ENCODE results near the gene GABRR3.
A peak's percentile ranks its signal among the peaks of the same experiment; 100 is the strongest.

GABRR3 gene

GRCh38 chr3:97981886-97982285, 53.2 kb downstream of the GABRR3 start:
- no peak for DNase-seq (ENCODE audit: insufficient read length)
- no peak for FAIRE-seq
- TF ChIP-seq POLR2A (IDR thresholded peaks at IDR 0.05; ENCODE audit: low read depth, low read length): no peak
- TF ChIP-seq POLR2AphosphoS5 (IDR thresholded peaks at IDR 0.05; ENCODE audit: low read depth, low read length): no peak
- no peak for TF ChIP-seq TAF1 (IDR thresholded peaks at IDR 0.05; ENCODE audit: borderline replicate concordance, low read depth, low read length)

- no peak for FAIRE-seq
- no peak for DNase-seq (ENCODE audit: insufficient read length)
- TF ChIP-seq POLR2AphosphoS5 (IDR thresholded peaks at IDR 0.05; ENCODE audit: low read depth, low read length) (no peak), POLR2A (IDR thresholded peaks at IDR 0.05; ENCODE audit: low read depth, low read length) (no peak), TAF1 (IDR thresholded peaks at IDR 0.05; ENCODE audit: borderline replicate concordance, low read depth, low read length) (no peak)
Observed at GRCh38 chr3:97979610-97980009, 55.5 kb downstream of the GABRR3 start.

GRCh38 chr3:97975466-97975865, 59.6 kb downstream of the GABRR3 start:
- TF ChIP-seq POLR2A (IDR thresholded peaks at IDR 0.05; ENCODE audit: low read depth, low read length): no peak
- no peak for TF ChIP-seq POLR2AphosphoS5 (IDR thresholded peaks at IDR 0.05; ENCODE audit: low read depth, low read length)
- no peak for TF ChIP-seq TAF1 (IDR thresholded peaks at IDR 0.05; ENCODE audit: borderline replicate concordance, low read depth, low read length)
- DNase-seq (ENCODE audit: insufficient read length) (no peak), FAIRE-seq (no peak)

- FAIRE-seq (no peak), DNase-seq (ENCODE audit: insufficient read length) (no peak)
- no peak for TF ChIP-seq POLR2A (IDR thresholded peaks at IDR 0.05; ENCODE audit: low read depth, low read length)
- no peak for TF ChIP-seq POLR2AphosphoS5 (IDR thresholded peaks at IDR 0.05; ENCODE audit: low read depth, low read length)
- TF ChIP-seq TAF1 (IDR thresholded peaks at IDR 0.05; ENCODE audit: borderline replicate concordance, low read depth, low read length): no peak
Observed at GRCh38 chr3:97974996-97975395, 60.1 kb downstream of the GABRR3 start.

- DNase-seq (ENCODE audit: insufficient read length): no peak
- no peak for TF ChIP-seq POLR2A (IDR thresholded peaks at IDR 0.05; ENCODE audit: low read depth, low read length)
- TF ChIP-seq TAF1 (IDR thresholded peaks at IDR 0.05; ENCODE audit: borderline replicate concordance, low read depth, low read length): no peak
- TF ChIP-seq POLR2AphosphoS5 (IDR thresholded peaks at IDR 0.05; ENCODE audit: low read depth, low read length): no peak
- no peak for FAIRE-seq
Observed at GRCh38 chr3:97972976-97973375, 62.1 kb downstream of the GABRR3 start.

GRCh38 chr3:97971679-97972567, 63.2 kb downstream of the GABRR3 start, which contains the start of gene RIOX2:
RIOX2 (minus strand) TSS chr3:97972431; CDS start chr3:97967593, 4,838 bp downstream.
- TF ChIP-seq TAF1 (IDR thresholded peaks at IDR 0.05; ENCODE audit: borderline replicate concordance, low read depth, low read length): no peak
- peak; percentile 48; the same call in 1 of the 2 replicates for TF ChIP-seq POLR2AphosphoS5 (IDR thresholded peaks at IDR 0.05; ENCODE audit: low read depth, low read length)
- peak; percentile 82; the same call in 1 of the 2 replicates for TF ChIP-seq POLR2A (IDR thresholded peaks at IDR 0.05; ENCODE audit: low read depth, low read length)
- DNase-seq (ENCODE audit: insufficient read length) (peak; percentile 70), FAIRE-seq (peak; percentile 94)

- no peak for TF ChIP-seq POLR2AphosphoS5 (IDR thresholded peaks at IDR 0.05; ENCODE audit: low read depth, low read length)
- TF ChIP-seq TAF1 (IDR thresholded peaks at IDR 0.05; ENCODE audit: borderline replicate concordance, low read depth, low read length): no peak
- no peak for TF ChIP-seq POLR2A (IDR thresholded peaks at IDR 0.05; ENCODE audit: low read depth, low read length)
- FAIRE-seq (peak; percentile 54), DNase-seq (ENCODE audit: insufficient read length) (no peak)
Observed at GRCh38 chr3:97970956-97971620, 64.0 kb downstream of the GABRR3 start.

- DNase-seq (ENCODE audit: insufficient read length) (no peak), FAIRE-seq (no peak)
- TF ChIP-seq TAF1 (IDR thresholded peaks at IDR 0.05; ENCODE audit: borderline replicate concordance, low read depth, low read length) (no peak), POLR2AphosphoS5 (IDR thresholded peaks at IDR 0.05; ENCODE audit: low read depth, low read length) (no peak), POLR2A (IDR thresholded peaks at IDR 0.05; ENCODE audit: low read depth, low read length) (no peak)
Observed at GRCh38 chr3:97970156-97970555, 65.0 kb downstream of the GABRR3 start.

GRCh38 chr3:97969541-97969940, 65.6 kb downstream of the GABRR3 start:
- DNase-seq (ENCODE audit: insufficient read length) (no peak), FAIRE-seq (no peak)
- no peak for TF ChIP-seq POLR2AphosphoS5 (IDR thresholded peaks at IDR 0.05; ENCODE audit: low read depth, low read length)

GRCh38 chr3:97968376-97968775, 66.7 kb downstream of the GABRR3 start:
- FAIRE-seq: no peak
- DNase-seq (ENCODE audit: insufficient read length): no peak
- TF ChIP-seq POLR2AphosphoS5 (IDR thresholded peaks at IDR 0.05; ENCODE audit: low read depth, low read length): no peak
- no peak for TF ChIP-seq POLR2A (IDR thresholded peaks at IDR 0.05; ENCODE audit: low read depth, low read length)
- TF ChIP-seq TAF1 (IDR thresholded peaks at IDR 0.05; ENCODE audit: borderline replicate concordance, low read depth, low read length): no peak

GRCh38 chr3:97967966-97968365, 67.1 kb downstream of the GABRR3 start:
- DNase-seq (ENCODE audit: insufficient read length): no peak
- no peak for FAIRE-seq
- TF ChIP-seq TAF1 (IDR thresholded peaks at IDR 0.05; ENCODE audit: borderline replicate concordance, low read depth, low read length): no peak
- no peak for TF ChIP-seq POLR2AphosphoS5 (IDR thresholded peaks at IDR 0.05; ENCODE audit: low read depth, low read length)
- no peak for TF ChIP-seq POLR2A (IDR thresholded peaks at IDR 0.05; ENCODE audit: low read depth, low read length)
